HCT116 (cell line): ENCODE results near the gene MAP3K20. TPM values are rescaled to one million over a fixed set of nuclear protein-coding genes. Genes with fewer than 3 reads are reported as not detected.

Experiments
- ATAC-seq: fragments of 200-7000 bp; cut with Tn5 transposase; 2 replicates; pipeline ENCODE4 v1.9.1; 2020; ENCODE audit warnings: mild to moderate bottlenecking, moderate library complexity
- BruUV-seq: library from RNA; stranded (reverse); fragments of 400-500 nt; replicated peaks from 2 replicates; lab custom pipeline; 2021; lab: Mats Ljungman, UMichigan
- CTCF ChIA-PET: fragments of 300-600 bp; sonication (Branson Sonifier 250); formaldehyde crosslinking; loops from one replicate; lab custom pipeline; 2021; ENCODE audit warnings: antibody characterized with exemption; lab: Charles Lee
- POLR2A ChIA-PET: fragments of 300-600, 350-600 bp; sonication (Branson Sonifier 250); formaldehyde crosslinking; loops from one replicate; lab custom pipeline; 2021; ENCODE audit warnings: antibody characterized with exemption; lab: Charles Lee
- RAD21 ChIA-PET, 2 experiments: fragments of 300-600 bp; sonication (Branson Sonifier 250); formaldehyde crosslinking; loops; one replicate each; lab custom pipeline; 2023; ENCODE audit warnings: low total read pairs in 2 of 2; ENCODE audit not compliant: uncharacterized antibody in 2 of 2, unreplicated experiment in 2 of 2, low non-redundant PET in 1 of 2; lab: Charles Lee
- DNase-seq: peaks from one replicate; pipeline ENCODE4 v3.0.0-alpha.2; 2010; ENCODE audit warnings: low read depth, low spot score
- H2AFZ ChIP-seq: fragments of 200-600 bp; shearing (Covaris generic), sonication (generic); 2 replicates; pipeline ENCODE4 v1.6.1; 2017; ENCODE audit warnings: low read depth, mixed run types, mixed read lengths, antibody characterized with exemption, low read length; ENCODE audit not compliant: poor library complexity, severe bottlenecking
- H3K27ac ChIP-seq: 2 replicates; pipeline ENCODE4 v1.5.1; 2012; ENCODE audit warnings: low read depth, low read length
- H3K27me3 ChIP-seq: fragments of 200-600 bp; sonication (generic); 2 replicates; pipeline ENCODE4 v1.6.1; 2016; ENCODE audit warnings: mixed run types, low read length, mixed read lengths; ENCODE audit not compliant: insufficient read depth
- H3K36me3 ChIP-seq, 2 experiments: fragments of 200-500 bp in 1 of 2; fragments of 200-600 bp in 1 of 2; sonication (Bioruptor generic) in 1 of 2; sonication (generic) in 1 of 2; 2 replicates each; pipeline versions ENCODE4 v1.5.1 to v1.6.1; 2014 to 2016; ENCODE audit warnings: low read length in 2 of 2, inconsistent platforms in 1 of 2, mixed read lengths in 1 of 2, mixed run types in 1 of 2; ENCODE audit not compliant: insufficient read depth in 2 of 2, control insufficient read depth in 1 of 2
- H3K4me1 ChIP-seq, 2 experiments: fragments of 200-600 bp in 1 of 2; sonication (generic) in 1 of 2; 2 replicates each; pipeline versions ENCODE4 v1.5.1 to v1.6.1; 2012 to 2017; ENCODE audit warnings: low read length in 2 of 2, inconsistent platforms in 1 of 2, mild to moderate bottlenecking in 1 of 2, mixed read lengths in 1 of 2, mixed run types in 1 of 2, moderate library complexity in 1 of 2; ENCODE audit not compliant: insufficient read depth in 2 of 2, control insufficient read depth in 1 of 2
- H3K4me2 ChIP-seq: fragments of 200-600 bp; sonication (generic); 2 replicates; pipeline ENCODE4 v1.6.1; 2017; ENCODE audit warnings: mixed run types, low read length, mixed read lengths
- H3K4me3 ChIP-seq, 2 experiments: fragments of 200-600 bp in 1 of 2; sonication (generic) in 1 of 2; replicated peaks in 1 of 2; 2 replicates each; pipeline ENCODE4 v1.5.1; 2011 to 2016; ENCODE audit warnings: low read length in 2 of 2, control low read depth in 1 of 2, low read depth in 1 of 2, mild to moderate bottlenecking in 1 of 2, mixed read lengths in 1 of 2, mixed run types in 1 of 2
- H3K79me2 ChIP-seq: fragments of 200-600 bp; sonication (generic); 2 replicates; pipeline ENCODE4 v1.6.1; 2017; ENCODE audit warnings: mild to moderate bottlenecking, mixed run types, low read length, moderate library complexity, mixed read lengths; ENCODE audit not compliant: insufficient read depth
- H3K9ac ChIP-seq: fragments of 200-600 bp; sonication (generic); 2 replicates; pipeline ENCODE4 v1.6.1; 2016; ENCODE audit warnings: low read length, mixed read lengths
- H3K9me2 ChIP-seq: fragments of 200-600 bp; sonication (generic), shearing (Covaris generic); 2 replicates; pipeline ENCODE4 v1.6.1; 2017; ENCODE audit warnings: mixed run types, mild to moderate bottlenecking, moderate library complexity; ENCODE audit not compliant: insufficient read depth
- H3K9me3 ChIP-seq, 2 experiments: fragments of 200-500 bp in 1 of 2; fragments of 200-600 bp in 1 of 2; sonication (Bioruptor generic) in 1 of 2; sonication (generic) in 1 of 2; 2 replicates each; pipeline ENCODE4 v1.6.1; 2014 to 2017; ENCODE audit warnings: low read length in 2 of 2, mixed read lengths in 2 of 2, inconsistent platforms in 1 of 2, low read depth in 1 of 2, mild to moderate bottlenecking in 1 of 2, mixed run types in 1 of 2, moderate library complexity in 1 of 2; ENCODE audit not compliant: control insufficient read depth in 1 of 2, insufficient read depth in 1 of 2
- H4K20me1 ChIP-seq: fragments of 200-600 bp; sonication (generic), shearing (Covaris generic); 2 replicates; pipeline ENCODE4 v1.6.1; 2017; ENCODE audit warnings: mixed run types, mild to moderate bottlenecking, moderate library complexity; ENCODE audit not compliant: insufficient read depth
- EGR1 ChIP-seq: IDR thresholded peaks from 2 replicates; pipeline ENCODE4 v1.6.1; 2012; ENCODE audit warnings: low read depth
- ELF1 ChIP-seq: IDR thresholded peaks from 2 replicates; pipeline ENCODE4 v1.6.1; 2012; ENCODE audit warnings: low read depth, borderline replicate concordance
- EZH2 ChIP-seq: fragments of 200-600 bp; sonication (generic); IDR thresholded peaks from 2 replicates; pipeline ENCODE4 v1.6.1; 2017; ENCODE audit warnings: antibody characterized with exemption, mixed run types
- EZH2phosphoT487 ChIP-seq: fragments of 200-600 bp; IDR thresholded peaks from 2 replicates; pipeline ENCODE4 v1.6.1; 2018; ENCODE audit warnings: antibody characterized with exemption, borderline replicate concordance
- FOSL1 ChIP-seq: IDR thresholded peaks from 2 replicates; pipeline ENCODE4 v1.6.1; 2012; ENCODE audit warnings: low read depth
- JUND ChIP-seq: IDR thresholded peaks from 2 replicates; pipeline ENCODE4 v1.6.1; 2012
- POLR2A ChIP-seq: IDR thresholded peaks from 2 replicates; pipeline ENCODE4 v1.7.0; 2011; ENCODE audit warnings: borderline replicate concordance; ENCODE audit not compliant: insufficient read depth, insufficient read length; ENCODE audit errors: extremely low read depth
- SIN3A ChIP-seq: IDR thresholded peaks from 2 replicates; pipeline ENCODE4 v1.6.1; 2012; ENCODE audit warnings: low read depth
- SRF ChIP-seq: IDR thresholded peaks from 2 replicates; pipeline ENCODE4 v1.6.1; 2012; ENCODE audit warnings: low read depth
- TCF7L2 ChIP-seq: IDR thresholded peaks from 2 replicates; pipeline ENCODE4 v1.7.0; 2011; ENCODE audit warnings: borderline replicate concordance, inconsistent platforms; ENCODE audit not compliant: insufficient read depth, insufficient read length; ENCODE audit errors: extremely low read depth
- YY1 ChIP-seq: IDR thresholded peaks from 2 replicates; pipeline ENCODE4 v1.6.1; 2011; ENCODE audit warnings: low read length, low read depth, moderate library complexity, mild to moderate bottlenecking; ENCODE audit not compliant: insufficient replicate concordance; ENCODE audit errors: extremely low read depth
- ZFX ChIP-seq: fragments of 450-650 bp; IDR thresholded peaks from 2 replicates; pipeline ENCODE4 v1.6.1; 2017
- intact Hi-C: fragments of 100-400 bp; cut with micrococcal nuclease; formaldehyde crosslinking; loops from 2 replicates; pipeline ENCODE4 v1.10.0; 2022
- total RNA-seq: library from RNA; stranded (reverse); gene quantifications from one replicate; pipeline ENCODE4 v1.2.1, GENCODE V29; 2021; ENCODE audit not compliant: unreplicated experiment
- TF ChIP-seq, protein P1 (sequence below): IDR thresholded peaks from 2 replicates; pipeline ENCODE4 v1.6.1; 2012

Gene MAP3K20
- total RNA-seq, 1 experiment from 2014 or later, result 40.0 TPM

GRCh38 chr2:173079141-173079540, 3.5 kb downstream of the MAP3K20 start:
- no TSS peak for BruUV-seq
- Histone ChIP-seq H3K4me3 (no peak overlapping the region), H3K36me3 (no peaks in the 10 kb centered on the region), H3K4me1 (peaks cover 14 to 29% of the 10 kb centered on the region in 2 experiments), H3K9ac (no peak overlapping the region), H3K9me2 (no peaks in the 10 kb centered on the region), H3K9me3 (no peaks in the 10 kb centered on the region), H3K79me2 (peaks cover 77% of the 10 kb centered on the region), H2AFZ (no peak overlapping the region), H3K27me3 (no peaks in the 10 kb centered on the region), H3K27ac (no peak overlapping the region), H3K4me2 (no peak overlapping the region), H4K20me1 (no peaks in the 10 kb centered on the region)
- CTCF ChIA-PET, result interaction anchor here (1.5 kb wide), 1 partner anchor 51 kb away, joined by 3 read pairs; no protein-coding TSS in a partner anchor
- no peak for TF ChIP-seq EZH2phosphoT487
- no peak for TF ChIP-seq TCF7L2
- no peak for TF ChIP-seq ZFX
- no peak for TF ChIP-seq ELF1
- TF ChIP-seq SRF, result no peak
- TF ChIP-seq YY1, result no peak
- TF ChIP-seq EZH2, result no peak
- TF ChIP-seq SIN3A, result no peak
- no peak for TF ChIP-seq EGR1
- TF ChIP-seq, protein P1, sequence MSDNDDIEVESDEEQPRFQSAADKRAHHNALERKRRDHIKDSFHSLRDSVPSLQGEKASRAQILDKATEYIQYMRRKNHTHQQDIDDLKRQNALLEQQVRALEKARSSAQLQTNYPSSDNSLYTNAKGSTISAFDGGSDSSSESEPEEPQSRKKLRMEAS, result no peak
- TF ChIP-seq FOSL1, result no peak
- TF ChIP-seq POLR2A, result no peak
- no peak for TF ChIP-seq JUND
- RAD21 ChIA-PET, result no interaction called here
- DNase-seq (no peak), ATAC-seq (no peak)
- POLR2A ChIA-PET, result no interaction called here
- intact Hi-C loops, result no loop called here
